ENCODE results near the gene STAP1. TPM values are rescaled to one million over a fixed set of nuclear protein-coding genes. Genes with fewer than 3 reads are reported as not detected.

Gene STAP1
- total RNA-seq, 1 experiment from 2014 or later, result not detected

GRCh38 chr4:67632492-67632891 lies 74.0 kb downstream of the STAP1 start:
- no peaks in the 10 kb centered on the region for H3K4me1 Mint-ChIP-seq
- CTCF ChIA-PET, result no interaction called here
- DNase-seq (ENCODE audit: low spot score), result no peak
- no peak overlapping the region for H3K4me3 Mint-ChIP-seq
- H3K27me3 Mint-ChIP-seq (ENCODE audit: low read depth), result no peaks in the 10 kb centered on the region
- H3K9me3 Mint-ChIP-seq, result peaks cover 6% of the 10 kb centered on the region
- ATAC-seq, result no peak
- H3K36me3 Mint-ChIP-seq, result peaks cover 64% of the 10 kb centered on the region
- H3K27ac Mint-ChIP-seq, result no peak overlapping the region
- POLR2A ChIA-PET, result no interaction called here
- TF ChIP-seq NFATC4 (CRISPR knock-in tag; IDR thresholded peaks at IDR 0.05) (no peak), ZNF396 (CRISPR knock-in tag; IDR thresholded peaks at IDR 0.05; ENCODE audit: borderline replicate concordance) (no peak), ERG (CRISPR knock-in tag; IDR thresholded peaks at IDR 0.05) (no peak), RORB (CRISPR knock-in tag; IDR thresholded peaks at IDR 0.05) (no peak), GABPB1 (CRISPR knock-in tag; IDR thresholded peaks at IDR 0.05) (no peak), TP53 (CRISPR knock-in tag; IDR thresholded peaks at IDR 0.05) (no peak), ZBTB21 (CRISPR knock-in tag; IDR thresholded peaks at IDR 0.05; ENCODE audit: borderline replicate concordance) (no peak), JUN (CRISPR knock-in tag; IDR thresholded peaks at IDR 0.05) (no peak), TCF7 (CRISPR knock-in tag; IDR thresholded peaks at IDR 0.05; ENCODE audit: low read depth) (no peak)

- Mint-ChIP-seq H3K4me3 (no peak overlapping the region), H3K27ac (no peak overlapping the region), H3K4me1 (no peaks in the 10 kb centered on the region), H3K36me3 (peaks cover 74% of the 10 kb centered on the region), H3K9me3 (peaks cover 18% of the 10 kb centered on the region), H3K27me3 (ENCODE audit: low read depth) (no peaks in the 10 kb centered on the region)
- CTCF ChIA-PET, result no interaction called here
- ATAC-seq (no peak), DNase-seq (ENCODE audit: low spot score) (no peak)
- TF ChIP-seq SOX15 (CRISPR knock-in tag; IDR thresholded peaks at IDR 0.05) (no peak), ARID4B (CRISPR knock-in tag; IDR thresholded peaks at IDR 0.05; ENCODE audit: borderline replicate concordance) (no peak), PREB (CRISPR knock-in tag; IDR thresholded peaks at IDR 0.05; ENCODE audit: borderline replicate concordance) (no peak), CREB1 (CRISPR knock-in tag; IDR thresholded peaks at IDR 0.05) (no peak), ZNF416 (CRISPR knock-in tag; IDR thresholded peaks at IDR 0.05) (no peak), GRHL2 (CRISPR knock-in tag; IDR thresholded peaks at IDR 0.05; ENCODE audit: insufficient replicate concordance, severe bottlenecking) (no peak), SP1 (CRISPR knock-in tag; conservative IDR thresholded peaks at IDR 0.05) (no peak), JUN (CRISPR knock-in tag; IDR thresholded peaks at IDR 0.05) (no peak), STAT6 (CRISPR knock-in tag; conservative IDR thresholded peaks at IDR 0.05; ENCODE audit: low read depth) (no peak), MYBL2 (CRISPR knock-in tag; IDR thresholded peaks at IDR 0.05) (no peak), TEAD4 (CRISPR knock-in tag; IDR thresholded peaks at IDR 0.05) (no peak), ZNF396 (CRISPR knock-in tag; IDR thresholded peaks at IDR 0.05; ENCODE audit: borderline replicate concordance) (no peak)
- POLR2A ChIA-PET, result no interaction called here
Observed at GRCh38 chr4:67634741-67635140, 76.2 kb downstream of the STAP1 start.
